Type B pancreatic cell (in vitro differentiated cells): ENCODE results near the gene DNAJC5. TPM values are rescaled to one million over a fixed set of nuclear protein-coding genes. Genes with fewer than 3 reads are reported as not detected.
"Not testable (repeated sequence)": the region's sequence is repeated elsewhere in the genome, so short reads cannot be mapped to it uniquely, and the experiment has no call there.

Source experiments
- DNase-seq: peaks from one replicate; pipeline ENCODE4 v3.0.0; 2021; ENCODE audit warnings: mixed read lengths; ENCODE audit not compliant: unreplicated experiment; ENCODE audit errors: extremely low spot score
- H3K27ac Mint-ChIP-seq: 2 replicates; pipeline ENCODE4 v1.8.0; 2021; ENCODE audit warnings: mild to moderate bottlenecking, mixed read lengths
- H3K27me3 Mint-ChIP-seq: 2 replicates; pipeline ENCODE4 v1.8.0; 2021; ENCODE audit warnings: mixed read lengths
- H3K36me3 Mint-ChIP-seq: 2 replicates; pipeline ENCODE4 v1.8.0; 2021; ENCODE audit warnings: mixed read lengths
- H3K4me1 Mint-ChIP-seq: one replicate; pipeline ENCODE4 v1.8.0; 2021; ENCODE audit warnings: mixed read lengths; ENCODE audit not compliant: unreplicated experiment
- H3K4me3 Mint-ChIP-seq: 2 replicates; pipeline ENCODE4 v1.8.0; 2021; ENCODE audit warnings: mild to moderate bottlenecking, mixed read lengths
- H3K9me3 Mint-ChIP-seq: 2 replicates; pipeline ENCODE4 v1.8.0; 2021; ENCODE audit warnings: mixed read lengths
- CTCF ChIP-seq: fragments of 200-600 bp; sonication (generic); conservative IDR thresholded peaks from 2 replicates; pipeline ENCODE4 v1.5.0; 2021; ENCODE audit warnings: antibody characterized with exemption, mild to moderate bottlenecking
- total RNA-seq: library from RNA; stranded (reverse); gene quantifications from 2 replicates; pipeline ENCODE4 v1.2.1, GENCODE V29; 2021; ENCODE audit warnings: low replicate concordance

DNAJC5 gene
- total RNA-seq, 1 donor from 2014 or later, result 44.1 TPM

GRCh38 chr20:63920226-63920625 lies 25.3 kb downstream of the DNAJC5 start:
- H3K9me3 Mint-ChIP-seq, result no peaks in the 10 kb centered on the region
- H3K27ac Mint-ChIP-seq, result no peak overlapping the region
- H3K27me3 Mint-ChIP-seq, result no peaks in the 10 kb centered on the region
- no peaks in the 10 kb centered on the region for H3K4me1 Mint-ChIP-seq
- peaks cover 8% of the 10 kb centered on the region for H3K36me3 Mint-ChIP-seq
- no peak for DNase-seq
- H3K4me3 Mint-ChIP-seq, result no peak overlapping the region
- TF ChIP-seq CTCF, result no peak

GRCh38 chr20:63923651-63924050 lies 28.7 kb downstream of the DNAJC5 start:
- Mint-ChIP-seq H3K9me3 (no peaks in the 10 kb centered on the region), H3K4me3 (no peak overlapping the region), H3K27me3 (no peaks in the 10 kb centered on the region), H3K36me3 (peaks cover 16% of the 10 kb centered on the region), H3K27ac (no peak overlapping the region), H3K4me1 (peaks cover 12% of the 10 kb centered on the region)
- no peak for TF ChIP-seq CTCF
- DNase-seq, result no peak

GRCh38 chr20:63924241-63924640 lies 29.3 kb downstream of the DNAJC5 start:
- Mint-ChIP-seq H3K27ac (no peak overlapping the region), H3K9me3 (no peaks in the 10 kb centered on the region), H3K36me3 (peaks cover 18% of the 10 kb centered on the region), H3K27me3 (no peaks in the 10 kb centered on the region), H3K4me3 (no peak overlapping the region), H3K4me1 (peaks cover 12% of the 10 kb centered on the region)
- no peak for DNase-seq
- no peak for TF ChIP-seq CTCF

DNA sequence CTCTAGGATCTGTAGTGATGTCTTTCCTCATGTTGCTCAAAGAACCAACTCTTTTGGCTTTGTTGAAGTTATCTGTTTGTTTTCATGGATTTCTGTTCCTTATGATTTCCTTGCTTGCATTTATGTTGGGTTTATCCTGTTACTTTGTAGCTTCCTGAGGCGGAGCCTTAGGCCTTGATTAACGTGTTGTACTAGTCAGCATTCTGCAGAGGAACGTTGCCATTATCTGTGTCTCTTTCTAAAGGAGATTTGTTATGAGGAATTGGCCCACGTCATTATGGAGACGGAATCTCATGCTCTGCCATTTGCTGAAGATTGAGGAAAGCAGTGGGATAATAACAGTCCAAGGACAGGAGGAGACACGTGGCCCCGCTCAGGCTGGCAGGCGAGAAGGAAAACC lies 31.4 kb downstream of the DNAJC5 start:
- peaks cover 22% of the 10 kb centered on the region for H3K36me3 Mint-ChIP-seq
- no peak for TF ChIP-seq CTCF
- no peaks in the 10 kb centered on the region for H3K9me3 Mint-ChIP-seq
- no peak for DNase-seq
- H3K27me3 Mint-ChIP-seq, result no peaks in the 10 kb centered on the region
- no peak overlapping the region for H3K4me3 Mint-ChIP-seq
- H3K4me1 Mint-ChIP-seq, result peaks cover 12% of the 10 kb centered on the region
- H3K27ac Mint-ChIP-seq, result no peak overlapping the region

DNA sequence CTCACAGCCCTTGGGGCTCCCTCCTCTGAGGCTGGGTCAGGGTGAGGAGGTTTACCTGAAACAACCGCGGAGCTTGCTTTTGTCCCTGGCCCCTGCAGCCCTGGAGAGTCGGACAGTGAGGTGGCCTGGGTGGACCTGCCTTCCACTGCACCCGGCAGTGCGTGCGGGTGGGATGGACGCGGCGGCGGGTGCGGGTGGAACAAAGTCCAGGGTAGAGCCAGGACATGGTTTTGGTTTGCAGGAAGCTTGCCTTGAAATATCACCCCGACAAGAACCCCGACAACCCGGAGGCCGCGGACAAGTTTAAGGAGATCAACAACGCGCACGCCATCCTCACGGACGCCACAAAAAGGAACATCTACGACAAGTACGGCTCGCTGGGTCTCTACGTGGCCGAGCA lies 34.1 kb downstream of the DNAJC5 start:
- Mint-ChIP-seq H3K36me3 (peaks cover 32% of the 10 kb centered on the region), H3K27me3 (no peaks in the 10 kb centered on the region), H3K27ac (no peak overlapping the region), H3K9me3 (no peaks in the 10 kb centered on the region), H3K4me3 (no peak overlapping the region), H3K4me1 (peaks cover 12% of the 10 kb centered on the region)
- DNase-seq, result no peak
- TF ChIP-seq CTCF, result no peak

DNA sequence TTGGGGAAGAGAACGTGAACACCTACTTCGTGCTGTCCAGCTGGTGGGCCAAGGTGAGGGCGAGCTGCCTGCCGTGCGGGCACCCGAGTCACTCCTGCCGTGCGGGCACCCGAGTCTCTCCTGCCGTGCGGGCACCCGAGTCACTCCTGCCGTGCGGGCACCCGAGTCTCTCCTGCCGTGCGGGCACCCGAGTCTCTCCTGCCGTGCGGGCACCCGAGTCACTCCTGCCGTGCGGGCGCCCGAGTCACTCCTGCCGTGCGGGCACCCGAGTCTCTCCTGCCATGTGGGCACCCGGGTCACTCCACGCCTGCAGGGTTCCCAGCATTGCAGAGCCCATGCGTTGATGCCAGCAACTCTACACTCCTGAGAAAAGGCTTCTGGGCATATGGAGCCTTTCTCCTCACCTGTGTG lies 34.6 kb downstream of the DNAJC5 start:
- peaks cover 12% of the 10 kb centered on the region for H3K4me1 Mint-ChIP-seq
- not testable (repeated sequence) for H3K27ac Mint-ChIP-seq, DNase-seq, H3K4me3 Mint-ChIP-seq, H3K27me3 Mint-ChIP-seq, H3K9me3 Mint-ChIP-seq
- peaks cover 32% of the 10 kb centered on the region for H3K36me3 Mint-ChIP-seq
